Nephron progenitor cell (in vitro differentiated cells): Measurements from ENCODE around the gene ATP5F1D.

Source experiments
- DNase-seq: peaks from one replicate; pipeline ENCODE4 v3.0.0; 2021
- H3K27ac Mint-ChIP-seq: 2 replicates; pipeline ENCODE4 v1.8.0; 2021; ENCODE audit warnings: mild to moderate bottlenecking, moderate library complexity, mixed read lengths
- H3K27me3 Mint-ChIP-seq: 2 replicates; pipeline ENCODE4 v1.8.0; 2021; ENCODE audit warnings: mild to moderate bottlenecking, low read depth, mixed read lengths; ENCODE audit not compliant: poor library complexity
- H3K36me3 Mint-ChIP-seq: 2 replicates; pipeline ENCODE4 v1.8.0; 2021; ENCODE audit warnings: low read depth, mixed read lengths
- H3K4me1 Mint-ChIP-seq: 2 replicates; pipeline ENCODE4 v1.8.0; 2021; ENCODE audit warnings: mixed read lengths
- H3K4me3 Mint-ChIP-seq: 2 replicates; pipeline ENCODE4 v1.8.0; 2021; ENCODE audit warnings: mild to moderate bottlenecking, moderate library complexity, mixed read lengths
- H3K9me3 Mint-ChIP-seq: 2 replicates; pipeline ENCODE4 v1.8.0; 2021; ENCODE audit warnings: mild to moderate bottlenecking, moderate library complexity, mixed read lengths
- CTCF ChIP-seq: fragments of 200-600 bp; sonication (generic); IDR thresholded peaks from 2 replicates; pipeline ENCODE4 v1.5.0; 2021; ENCODE audit warnings: antibody characterized with exemption

Gene ATP5F1D

DNA sequence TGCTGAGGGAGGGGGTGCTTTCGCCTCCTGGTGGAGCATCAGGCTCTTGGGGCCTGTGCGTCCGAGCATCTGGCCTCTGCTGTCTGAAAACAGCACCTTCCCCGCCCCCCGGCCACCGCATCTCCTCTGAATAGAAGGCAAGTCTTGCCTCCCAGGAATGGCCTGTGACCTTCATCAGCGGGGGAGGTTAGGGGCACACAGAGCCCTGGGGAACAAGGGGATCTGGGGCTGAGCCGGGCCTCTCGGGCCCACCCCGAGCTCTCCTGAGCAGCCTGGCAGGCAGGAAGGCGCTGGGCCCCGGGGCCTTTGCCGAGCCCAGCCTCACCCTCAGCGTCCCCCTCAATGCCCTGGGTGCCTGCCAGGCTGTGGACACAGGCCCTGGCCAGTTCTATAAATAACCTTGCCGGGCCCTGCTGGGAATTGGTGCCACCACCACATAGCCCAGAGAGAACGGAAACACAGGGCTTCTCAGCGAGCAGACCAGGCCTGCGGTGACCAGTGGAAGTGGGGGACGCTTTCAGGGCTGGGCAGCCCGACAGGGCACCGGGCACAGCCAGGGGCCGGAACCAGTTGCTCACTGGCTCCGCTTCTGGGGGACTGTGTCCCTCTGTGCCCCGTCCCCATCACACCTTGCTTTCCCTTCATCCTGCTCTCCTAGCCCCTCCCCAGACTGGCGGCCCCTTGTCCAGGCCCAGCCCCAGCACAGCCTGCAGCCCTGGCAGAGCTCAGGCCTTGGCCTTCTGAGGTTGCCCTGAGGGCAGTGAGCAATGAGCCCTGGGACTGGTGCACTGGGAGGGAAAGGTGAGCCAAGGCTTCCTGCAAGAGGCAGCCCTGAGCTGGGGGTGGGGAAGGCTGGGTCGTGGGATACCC, 26.5 kb upstream of the ATP5F1D start:
- Mint-ChIP-seq H3K27ac (no peak overlapping the region), H3K36me3 (peaks cover 15% of the 10 kb centered on the region), H3K4me3 (no peak overlapping the region), H3K27me3 (no peaks in the 10 kb centered on the region), H3K9me3 (no peaks in the 10 kb centered on the region), H3K4me1 (peaks cover 60% of the 10 kb centered on the region)
- DNase-seq, result no peak
- no peak for TF ChIP-seq CTCF

DNA sequence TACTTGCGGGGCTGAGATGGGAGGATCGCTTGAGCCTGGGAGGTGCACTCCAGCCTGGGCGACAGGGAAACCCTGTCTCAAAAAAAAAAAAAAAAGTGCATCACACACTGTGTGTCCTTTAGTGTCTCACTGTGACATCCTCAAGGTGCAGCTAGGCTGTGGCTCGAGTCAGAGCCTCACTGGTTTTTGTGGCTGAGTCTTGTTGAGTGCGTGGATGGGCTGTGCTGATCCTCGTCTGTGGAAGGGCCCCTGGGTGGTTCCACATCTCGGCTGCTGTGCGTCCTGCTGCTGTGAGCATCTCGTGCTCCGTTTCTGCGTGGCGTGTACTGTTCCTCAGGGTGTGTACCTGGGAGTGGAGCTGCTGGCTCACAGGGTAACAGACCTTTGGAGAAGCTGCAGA, 24.8 kb upstream of the ATP5F1D start:
- no peak for DNase-seq
- Mint-ChIP-seq H3K27ac (peak overlapping the region; percentile 92), H3K36me3 (peaks cover 8% of the 10 kb centered on the region), H3K9me3 (no peaks in the 10 kb centered on the region), H3K27me3 (no peaks in the 10 kb centered on the region), H3K4me1 (peaks cover 47% of the 10 kb centered on the region), H3K4me3 (no peak overlapping the region)
- no peak for TF ChIP-seq CTCF

GRCh38 chr19:1217366-1217765, 24.2 kb upstream of the ATP5F1D start:
- H3K27me3 Mint-ChIP-seq, result no peaks in the 10 kb centered on the region
- H3K4me3 Mint-ChIP-seq, result no peak overlapping the region
- peaks cover 45% of the 10 kb centered on the region for H3K4me1 Mint-ChIP-seq
- peaks cover 7% of the 10 kb centered on the region for H3K36me3 Mint-ChIP-seq
- H3K27ac Mint-ChIP-seq, result peak overlapping the region; percentile 66
- DNase-seq, result no peak
- no peak for TF ChIP-seq CTCF
- H3K9me3 Mint-ChIP-seq, result no peaks in the 10 kb centered on the region

GRCh38 chr19:1218751-1219567, 22.6 kb upstream of the ATP5F1D start:
- H3K36me3 Mint-ChIP-seq, result no peaks in the 10 kb centered on the region
- H3K4me1 Mint-ChIP-seq, result peaks cover 35% of the 10 kb centered on the region
- no peaks in the 10 kb centered on the region for H3K9me3 Mint-ChIP-seq
- no peak for TF ChIP-seq CTCF
- H3K27ac Mint-ChIP-seq, result no peak overlapping the region
- no peaks in the 10 kb centered on the region for H3K27me3 Mint-ChIP-seq
- DNase-seq, result no peak
- H3K4me3 Mint-ChIP-seq, result no peak overlapping the region

DNA sequence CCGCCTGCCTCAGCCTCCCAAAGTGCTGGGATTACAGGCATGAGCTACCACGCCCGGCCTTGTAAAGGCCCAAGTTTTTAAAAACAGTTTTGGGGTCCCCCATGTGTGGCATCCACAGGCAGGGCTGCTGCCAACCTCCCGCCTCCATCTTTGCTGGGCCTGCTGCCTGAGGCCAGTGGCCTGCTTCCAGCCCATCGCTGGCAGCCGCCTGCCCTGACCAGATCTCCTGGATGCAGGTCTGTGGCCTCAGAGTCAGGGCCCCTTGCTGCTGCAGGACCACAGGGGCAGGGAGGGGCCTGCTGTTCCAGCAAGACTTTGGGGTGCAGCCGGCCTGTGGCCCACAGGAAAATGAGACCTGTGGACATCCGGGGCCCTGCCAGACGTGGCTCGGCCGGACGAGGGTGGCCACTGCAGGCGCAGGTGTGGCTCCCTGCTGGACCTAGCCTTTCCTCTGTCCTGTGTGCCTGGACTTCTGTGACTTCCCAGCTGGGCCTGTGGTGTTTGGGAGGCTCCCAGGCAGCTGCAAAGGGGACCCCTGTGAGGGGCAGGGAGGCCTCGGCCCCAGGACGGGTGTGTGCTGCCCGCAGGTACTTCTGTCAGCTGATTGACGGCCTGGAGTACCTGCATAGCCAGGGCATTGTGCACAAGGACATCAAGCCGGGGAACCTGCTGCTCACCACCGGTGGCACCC, 21.6 kb upstream of the ATP5F1D start:
- DNase-seq, result no peak
- Mint-ChIP-seq H3K27ac (no peak overlapping the region), H3K36me3 (no peaks in the 10 kb centered on the region), H3K9me3 (no peaks in the 10 kb centered on the region), H3K4me1 (peaks cover 29% of the 10 kb centered on the region), H3K27me3 (no peaks in the 10 kb centered on the region), H3K4me3 (no peak overlapping the region)
- TF ChIP-seq CTCF, result no peak
